Measurements from ENCODE around the gene PDE1C. TPM values are rescaled to one million over a fixed set of nuclear protein-coding genes. Genes with fewer than 3 reads are reported as not detected.

Gene PDE1C
- total RNA-seq, 3 donors from 2014 or later: not detected

- H3K9me3 Mint-ChIP-seq: no peaks in the 10 kb centered on the region
- no peaks in the 10 kb centered on the region for H3K4me1 Mint-ChIP-seq (ENCODE audit: low read depth)
- no peaks in the 10 kb centered on the region for H3K36me3 Mint-ChIP-seq (ENCODE audit: insufficient read depth)
- peaks cover 22% of the 10 kb centered on the region for H3K27me3 Mint-ChIP-seq (ENCODE audit: low read depth)
- ATAC-seq (no peak), DNase-seq (no peak)
- H3K4me3 Mint-ChIP-seq: no peak overlapping the region
Observed at GRCh38 chr7:32068411-32069101, 1.7 kb downstream of the PDE1C start.

DNA sequence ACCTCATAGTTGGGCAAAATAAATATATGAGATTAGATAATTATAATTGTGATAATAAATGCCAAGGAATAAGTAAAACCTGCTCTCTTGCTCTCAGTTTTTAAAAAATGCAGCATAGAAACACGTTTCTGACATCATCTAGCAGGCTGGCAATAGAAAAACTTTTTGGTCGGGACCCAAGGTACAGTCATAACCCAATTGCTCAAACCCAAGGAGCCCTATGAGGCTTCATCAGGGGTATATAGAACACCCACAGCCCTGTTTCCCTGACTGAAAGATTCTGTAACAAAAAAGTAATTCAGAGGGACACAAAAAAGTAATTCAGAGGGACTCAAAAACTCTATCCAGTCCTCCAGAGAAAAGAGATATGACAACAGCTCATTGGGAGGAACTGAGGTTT lies 3.8 kb downstream of the PDE1C start:
- Mint-ChIP-seq H3K9me3 (no peaks in the 10 kb centered on the region), H3K4me1 (ENCODE audit: low read depth) (no peaks in the 10 kb centered on the region), H3K36me3 (ENCODE audit: insufficient read depth) (no peaks in the 10 kb centered on the region), H3K27me3 (ENCODE audit: low read depth) (peaks cover 15% of the 10 kb centered on the region), H3K4me3 (no peak overlapping the region)
- DNase-seq (no peak), ATAC-seq (no peak)

- no peak for DNase-seq
- Mint-ChIP-seq H3K9me3 (no peaks in the 10 kb centered on the region), H3K36me3 (ENCODE audit: insufficient read depth) (no peaks in the 10 kb centered on the region), H3K27me3 (ENCODE audit: low read depth) (no peaks in the 10 kb centered on the region), H3K4me3 (no peak overlapping the region), H3K4me1 (ENCODE audit: low read depth) (no peaks in the 10 kb centered on the region)
- no peak for ATAC-seq
Observed at GRCh38 chr7:32063614-32064013, 6.6 kb downstream of the PDE1C start.

GRCh38 chr7:32062150-32062549 lies 8.1 kb downstream of the PDE1C start:
- H3K4me3 Mint-ChIP-seq: no peak overlapping the region
- ATAC-seq (no peak), DNase-seq (no peak)
- H3K4me1 Mint-ChIP-seq (ENCODE audit: low read depth): no peaks in the 10 kb centered on the region
- no peaks in the 10 kb centered on the region for H3K36me3 Mint-ChIP-seq (ENCODE audit: insufficient read depth)
- no peaks in the 10 kb centered on the region for H3K27me3 Mint-ChIP-seq (ENCODE audit: low read depth)
- H3K9me3 Mint-ChIP-seq: no peaks in the 10 kb centered on the region

DNA sequence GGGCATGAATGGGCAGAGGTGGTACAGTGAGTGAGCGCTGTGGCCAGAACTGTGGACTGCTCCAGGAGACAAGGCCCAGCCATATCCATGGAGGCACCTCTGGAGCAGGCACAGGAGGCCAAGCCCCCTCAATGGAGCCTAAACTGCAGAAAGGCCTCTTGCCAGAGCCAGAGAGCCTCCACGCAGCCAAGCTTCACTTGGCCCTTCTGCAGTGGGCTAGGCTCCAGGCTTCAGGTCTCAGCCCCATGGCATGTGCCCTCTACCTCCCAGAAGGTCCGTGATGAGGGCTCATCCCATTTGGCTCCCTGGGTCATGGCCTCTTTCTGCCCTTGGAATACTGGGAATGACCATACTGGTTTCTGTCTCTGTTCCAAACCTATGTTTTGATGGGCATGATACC lies 8.9 kb downstream of the PDE1C start:
- ATAC-seq (no peak), DNase-seq (no peak)
- H3K4me1 Mint-ChIP-seq (ENCODE audit: low read depth): no peaks in the 10 kb centered on the region
- no peaks in the 10 kb centered on the region for H3K36me3 Mint-ChIP-seq (ENCODE audit: insufficient read depth)
- H3K9me3 Mint-ChIP-seq: no peaks in the 10 kb centered on the region
- no peaks in the 10 kb centered on the region for H3K27me3 Mint-ChIP-seq (ENCODE audit: low read depth)
- no peak overlapping the region for H3K4me3 Mint-ChIP-seq

GRCh38 chr7:32059289-32060011 lies 10.8 kb downstream of the PDE1C start:
- ATAC-seq (no peak), DNase-seq (no peak)
- H3K4me1 Mint-ChIP-seq (ENCODE audit: low read depth): no peaks in the 10 kb centered on the region
- H3K36me3 Mint-ChIP-seq (ENCODE audit: insufficient read depth): no peaks in the 10 kb centered on the region
- no peak overlapping the region for H3K4me3 Mint-ChIP-seq
- H3K9me3 Mint-ChIP-seq: peaks cover 3% of the 10 kb centered on the region
- no peaks in the 10 kb centered on the region for H3K27me3 Mint-ChIP-seq (ENCODE audit: low read depth)

DNA sequence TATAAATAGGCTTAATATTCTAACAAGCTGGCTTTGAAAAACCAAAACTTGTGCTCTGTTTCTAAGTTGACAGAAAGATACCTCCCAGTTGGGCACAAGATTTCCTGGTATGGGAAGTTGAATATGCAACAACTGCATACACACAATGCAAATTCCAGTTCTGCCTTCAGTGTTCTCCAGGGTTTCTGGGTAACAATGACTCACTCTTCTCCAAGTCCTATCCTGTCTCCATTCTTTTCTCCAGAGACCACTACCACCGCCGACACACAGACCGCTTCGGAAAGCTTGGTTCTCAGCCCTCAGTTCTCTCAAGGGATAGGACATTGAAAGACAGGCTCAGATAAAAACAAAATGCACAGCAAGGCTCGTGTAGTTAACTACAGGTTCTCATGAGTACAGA lies 12.2 kb downstream of the PDE1C start:
- Mint-ChIP-seq H3K4me1 (ENCODE audit: low read depth) (no peaks in the 10 kb centered on the region), H3K4me3 (no peak overlapping the region), H3K27me3 (ENCODE audit: low read depth) (no peaks in the 10 kb centered on the region), H3K9me3 (peaks cover 3% of the 10 kb centered on the region), H3K36me3 (ENCODE audit: insufficient read depth) (no peaks in the 10 kb centered on the region)
- DNase-seq (no peak), ATAC-seq (no peak)

DNA sequence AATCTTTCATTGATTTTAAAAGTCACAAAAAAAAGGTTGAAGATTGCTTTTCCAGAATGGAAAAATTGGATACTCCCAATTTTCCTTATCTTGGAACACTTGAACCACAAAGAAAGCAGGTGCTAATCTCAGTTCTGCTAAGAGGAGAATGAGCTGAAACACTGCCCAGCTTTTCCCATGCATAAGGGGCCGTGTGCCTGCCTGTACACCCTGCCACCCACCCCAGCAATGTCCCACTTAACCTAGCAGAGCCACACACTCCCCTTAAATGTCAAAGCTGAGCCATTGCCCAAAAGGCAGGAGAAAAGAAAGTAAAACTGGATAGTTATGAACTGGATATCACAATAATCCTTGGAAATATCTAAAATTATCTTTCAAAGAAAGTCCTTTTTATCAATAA lies 13.4 kb downstream of the PDE1C start:
- Mint-ChIP-seq H3K27me3 (ENCODE audit: low read depth) (no peaks in the 10 kb centered on the region), H3K4me1 (ENCODE audit: low read depth) (no peaks in the 10 kb centered on the region), H3K9me3 (peaks cover 3% of the 10 kb centered on the region), H3K4me3 (no peak overlapping the region), H3K36me3 (ENCODE audit: insufficient read depth) (no peaks in the 10 kb centered on the region)
- DNase-seq (no peak), ATAC-seq (no peak)

- Mint-ChIP-seq H3K9me3 (peaks cover 3% of the 10 kb centered on the region), H3K27me3 (ENCODE audit: low read depth) (no peaks in the 10 kb centered on the region), H3K4me1 (ENCODE audit: low read depth) (no peaks in the 10 kb centered on the region), H3K36me3 (ENCODE audit: insufficient read depth) (no peaks in the 10 kb centered on the region), H3K4me3 (no peak overlapping the region)
- ATAC-seq: no peak
- no peak for DNase-seq
Observed at GRCh38 chr7:32053204-32053603, 17.0 kb downstream of the PDE1C start.

- Mint-ChIP-seq H3K4me1 (ENCODE audit: low read depth) (no peaks in the 10 kb centered on the region), H3K27me3 (ENCODE audit: low read depth) (no peaks in the 10 kb centered on the region), H3K36me3 (ENCODE audit: insufficient read depth) (no peaks in the 10 kb centered on the region), H3K9me3 (peaks cover 3% of the 10 kb centered on the region), H3K4me3 (no peak overlapping the region)
- ATAC-seq: no peak
- no peak for DNase-seq
Observed at GRCh38 chr7:32051128-32051527, 19.1 kb downstream of the PDE1C start.

DNA sequence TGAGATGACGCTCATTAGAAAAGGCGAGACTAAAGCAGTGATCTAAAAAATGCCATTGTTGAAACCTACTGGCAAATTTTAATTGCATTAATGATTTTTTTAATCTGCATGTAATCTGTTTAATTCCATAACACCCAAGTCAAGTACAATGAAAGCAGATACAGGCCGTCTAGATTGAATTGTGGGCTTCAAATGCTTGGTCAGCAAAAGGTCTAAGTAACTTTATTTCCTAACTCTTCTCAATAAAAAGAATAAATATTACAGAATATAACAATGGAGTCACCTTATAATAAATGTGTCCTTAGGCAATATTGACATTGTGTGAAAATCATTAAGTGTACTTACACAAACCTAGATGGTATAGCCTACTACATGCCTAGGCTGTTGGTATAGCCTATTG lies 20.6 kb downstream of the PDE1C start:
- Mint-ChIP-seq H3K4me1 (ENCODE audit: low read depth) (no peaks in the 10 kb centered on the region), H3K27me3 (ENCODE audit: low read depth) (no peaks in the 10 kb centered on the region), H3K4me3 (no peak overlapping the region), H3K9me3 (peaks cover under 1% of the 10 kb centered on the region), H3K36me3 (ENCODE audit: insufficient read depth) (no peaks in the 10 kb centered on the region)
- DNase-seq (no peak), ATAC-seq (no peak)

DNA sequence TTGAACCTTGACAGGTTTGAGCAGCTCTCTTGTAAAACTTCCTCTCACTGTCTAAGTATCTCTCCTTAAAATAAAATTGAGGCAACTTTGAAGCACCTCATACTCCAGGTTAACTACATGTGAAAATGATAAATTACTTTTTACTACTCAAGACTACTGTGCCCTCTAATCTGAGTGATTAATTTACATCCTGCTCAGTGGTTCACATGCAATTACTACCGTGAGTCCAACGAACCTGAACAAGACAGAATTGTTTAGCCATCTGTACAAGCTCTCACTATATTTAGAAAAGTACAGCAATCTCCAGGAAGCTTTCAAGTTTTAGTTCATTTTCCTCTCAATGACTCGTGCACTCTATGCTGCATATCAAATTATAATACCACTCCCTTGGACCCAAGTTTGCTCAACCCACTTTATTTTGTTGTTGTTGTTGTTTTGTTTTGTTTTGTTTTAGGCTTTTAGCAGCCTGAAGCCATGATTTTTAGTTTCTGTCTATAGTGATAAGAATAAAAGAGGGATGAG lies 21.2 kb downstream of the PDE1C start:
- DNase-seq (no peak), ATAC-seq (no peak)
- Mint-ChIP-seq H3K36me3 (ENCODE audit: insufficient read depth) (no peaks in the 10 kb centered on the region), H3K4me3 (no peak overlapping the region), H3K4me1 (ENCODE audit: low read depth) (no peaks in the 10 kb centered on the region), H3K27me3 (ENCODE audit: low read depth) (no peaks in the 10 kb centered on the region), H3K9me3 (no peaks in the 10 kb centered on the region)

GRCh38 chr7:32047801-32048200 lies 22.4 kb downstream of the PDE1C start:
- DNase-seq (no peak), ATAC-seq (no peak)
- Mint-ChIP-seq H3K27me3 (ENCODE audit: low read depth) (no peaks in the 10 kb centered on the region), H3K4me1 (ENCODE audit: low read depth) (no peaks in the 10 kb centered on the region), H3K36me3 (ENCODE audit: insufficient read depth) (no peaks in the 10 kb centered on the region), H3K9me3 (no peaks in the 10 kb centered on the region), H3K4me3 (no peak overlapping the region)

DNA sequence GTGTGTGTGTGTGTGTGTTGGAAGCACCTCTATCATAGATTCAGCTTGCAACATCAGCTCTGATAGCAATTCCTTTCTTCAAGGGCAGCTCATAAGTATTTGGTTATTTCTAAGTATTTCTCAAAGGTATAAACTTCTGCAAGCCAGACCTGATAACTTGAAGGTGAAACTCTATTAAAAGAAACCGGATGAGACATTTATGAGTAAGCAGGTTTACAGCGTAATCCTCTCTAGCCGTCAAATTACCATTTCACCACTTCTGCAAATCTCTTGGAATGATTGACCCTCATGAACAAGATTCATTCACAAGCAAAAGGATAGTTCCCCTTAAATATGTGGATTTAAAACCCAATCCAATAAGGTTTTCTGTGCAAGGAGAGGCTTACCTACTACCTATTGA lies 23.1 kb downstream of the PDE1C start:
- Mint-ChIP-seq H3K9me3 (no peaks in the 10 kb centered on the region), H3K4me1 (ENCODE audit: low read depth) (no peaks in the 10 kb centered on the region), H3K36me3 (ENCODE audit: insufficient read depth) (no peaks in the 10 kb centered on the region), H3K27me3 (ENCODE audit: low read depth) (no peaks in the 10 kb centered on the region), H3K4me3 (no peak overlapping the region)
- DNase-seq: no peak
- no peak for ATAC-seq

GRCh38 chr7:32045228-32045627 lies 25.0 kb downstream of the PDE1C start:
- H3K4me3 Mint-ChIP-seq: no peak overlapping the region
- no peaks in the 10 kb centered on the region for H3K4me1 Mint-ChIP-seq (ENCODE audit: low read depth)
- H3K27me3 Mint-ChIP-seq (ENCODE audit: low read depth): no peaks in the 10 kb centered on the region
- ATAC-seq (no peak), DNase-seq (no peak)
- H3K36me3 Mint-ChIP-seq (ENCODE audit: insufficient read depth): no peaks in the 10 kb centered on the region
- peaks cover 3% of the 10 kb centered on the region for H3K9me3 Mint-ChIP-seq

All from activated T-cell treated with anti-CD3 and anti-CD28 coated beads, Interleukin-2, amount 50 U/mL, for 4 hours (primary cell).